SK-N-SH (cell line): ENCODE measurements around the gene POLE2.

ENCODE experiments used
- EZH2phosphoT487 ChIP-seq: fragments of 200-600 bp; sonication (generic); IDR thresholded peaks from 2 replicates; pipeline ENCODE4 v1.6.1; 2017; ENCODE audit warnings: low read depth, mixed run types, mild to moderate bottlenecking, antibody characterized with exemption, moderate library complexity, borderline replicate concordance
- FOXJ3 ChIP-seq: sonication (generic); formaldehyde crosslinking; IDR thresholded peaks from 2 replicates; pipeline ENCODE4 v1.5.1; 2020; ENCODE audit warnings: mild to moderate bottlenecking, missing genetic modification reagents
- JUND ChIP-seq: IDR thresholded peaks from 2 replicates; pipeline ENCODE4 v1.4.0; 2012
- NRF1 ChIP-seq: IDR thresholded peaks from 2 replicates; pipeline ENCODE4 v1.6.1; 2012; ENCODE audit warnings: low read depth, mild to moderate bottlenecking, low read length
- REST ChIP-seq: IDR thresholded peaks from 2 replicates; pipeline ENCODE4 v1.6.1; 2012; ENCODE audit warnings: mild to moderate bottlenecking, low read depth, low read length, moderate library complexity
- YY1 ChIP-seq: IDR thresholded peaks from 2 replicates; pipeline ENCODE4 v1.4.0; 2012; ENCODE audit warnings: low read depth, mild to moderate bottlenecking

GRCh38 chr14:49679271-49679670 lies 8.7 kb downstream of the POLE2 start:
- TF ChIP-seq JUND (no peak), NRF1 (no peak), FOXJ3 (no peak), EZH2phosphoT487 (no peak), REST (no peak), YY1 (no peak)
